NK-92 (cell line): ENCODE results near the gene SPACA4.
"Not testable (repeated sequence)": the region's sequence is repeated elsewhere in the genome, so short reads cannot be mapped to it uniquely, and the experiment has no call there.

Experiments
- DNase-seq: peaks from one replicate; lab custom pipeline; 2025; ENCODE audit not compliant: unreplicated experiment; lab: John Stamatoyannopoulos, UW

Gene SPACA4

GRCh38 chr19:48606463-48607358 is at the start of gene SPACA4:
TSS of gene SPACA4 (plus strand) at chr19:48606742. CDS start at chr19:48606979, 237 bp downstream.
- no peak for DNase-seq

- no peak for DNase-seq
Observed at GRCh38 chr19:48556825-48557224, 49.7 kb upstream of the SPACA4 start.

GRCh38 chr19:48558018-48558684 is 48.4 kb upstream of the SPACA4 start:
- DNase-seq, result no peak

GRCh38 chr19:48560095-48560530 is 46.4 kb upstream of the SPACA4 start:
- DNase-seq, result no peak

- DNase-seq, result no peak
Observed at GRCh38 chr19:48561412-48561811, 45.1 kb upstream of the SPACA4 start.

- no peak for DNase-seq
Observed at GRCh38 chr19:48565090-48565489, 41.5 kb upstream of the SPACA4 start.

- no peak for DNase-seq
Observed at GRCh38 chr19:48568345-48568886, 38.1 kb upstream of the SPACA4 start.

- DNase-seq, result no peak
Observed at GRCh38 chr19:48569814-48570213, 36.7 kb upstream of the SPACA4 start.

GRCh38 chr19:48571378-48572162 is 35.0 kb upstream of the SPACA4 start:
- no peak for DNase-seq

GRCh38 chr19:48573163-48573505 is 33.4 kb upstream of the SPACA4 start:
- no peak for DNase-seq

GRCh38 chr19:48575931-48576622 is 30.5 kb upstream of the SPACA4 start:
- DNase-seq, result no peak

GRCh38 chr19:48577908-48578307 is 28.6 kb upstream of the SPACA4 start:
- not testable (repeated sequence) for DNase-seq

- no peak for DNase-seq
Observed at GRCh38 chr19:48578891-48579290, 27.7 kb upstream of the SPACA4 start.

GRCh38 chr19:48582168-48582567 is 24.4 kb upstream of the SPACA4 start:
- no peak for DNase-seq

GRCh38 chr19:48587387-48587786 is 19.2 kb upstream of the SPACA4 start:
- DNase-seq, result no peak

- DNase-seq, result no peak
Observed at GRCh38 chr19:48588670-48589401, 17.7 kb upstream of the SPACA4 start.

- DNase-seq, result no peak
Observed at GRCh38 chr19:48591021-48591420, 15.5 kb upstream of the SPACA4 start.

GRCh38 chr19:48595171-48595570 is 11.4 kb upstream of the SPACA4 start:
- DNase-seq, result no peak

GRCh38 chr19:48595833-48596232 is 10.7 kb upstream of the SPACA4 start:
- DNase-seq, result no peak

GRCh38 chr19:48596237-48596636 is 10.3 kb upstream of the SPACA4 start:
- DNase-seq, result no peak
